Mesenteric fat pad (tissue), 1 donor: ENCODE results near the gene ARHGEF12. TPM values are rescaled to one million over a fixed set of nuclear protein-coding genes. Genes with fewer than 3 reads are reported as not detected.
"Not testable (repeated sequence)": the region's sequence is repeated elsewhere in the genome, so short reads cannot be mapped to it uniquely, and the experiment has no call there.

Source experiments
- DNase-seq: peaks from one replicate; pipeline ENCODE4 v3.0.0-alpha.2; 2020; ENCODE audit warnings: low spot score
- total RNA-seq: library from RNA; stranded (reverse); fragmentation: NEBNext Ultra II Directional; extraction: Animal tissue kit (Norgen Biotek cat#: 25700); gene quantifications from one replicate; pipeline ENCODE4 v1.2.1, GENCODE V29; 2021
- donor health status: DM: yes; HTN: yes; CAD: no.

The ARHGEF12 gene
- total RNA-seq, 1 donor from 2014 or later: 75.5 TPM

- no peak for DNase-seq
Observed at GRCh38 chr11:120473503-120473902, 137.3 kb downstream of the ARHGEF12 start.

DNA sequence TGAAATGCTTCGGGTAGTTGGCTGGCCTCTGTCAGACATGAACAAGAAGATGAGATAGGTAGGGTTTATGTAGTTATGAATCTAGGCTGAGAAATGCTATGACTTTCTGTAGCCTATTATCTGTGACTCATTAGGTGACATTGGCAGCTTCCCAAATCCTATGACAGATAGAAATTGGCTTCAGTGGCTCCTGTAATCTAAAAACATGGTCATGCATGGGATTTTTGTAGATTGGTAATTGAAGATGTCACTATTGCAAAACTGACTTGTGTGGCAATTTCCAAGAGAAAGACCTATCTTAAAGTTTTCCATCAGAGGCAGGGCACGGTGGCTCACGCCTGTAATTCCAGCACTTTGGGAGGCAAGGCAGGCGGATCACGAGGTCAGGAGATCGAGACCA is 145.9 kb downstream of the ARHGEF12 start:
- no peak for DNase-seq

DNA sequence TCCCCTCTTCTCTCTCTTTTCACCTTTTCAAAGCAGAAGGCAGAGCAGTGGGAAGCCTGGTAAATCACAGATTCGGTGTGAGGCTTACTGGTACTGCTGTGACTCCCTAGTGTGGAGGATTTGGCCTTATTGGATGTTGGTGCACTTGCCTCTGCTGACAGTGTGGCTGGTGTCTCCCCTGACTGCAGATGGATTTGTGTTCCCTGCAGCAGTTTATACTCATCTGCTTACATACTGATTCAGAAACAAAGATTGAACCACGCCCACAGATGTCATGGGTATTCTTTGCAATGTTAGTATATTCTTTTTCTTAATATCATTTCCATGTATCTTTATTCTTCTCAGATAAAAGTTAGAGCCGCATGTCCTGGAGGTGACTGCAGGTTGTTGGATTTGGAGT is 148.5 kb downstream of the ARHGEF12 start:
- no peak for DNase-seq

DNA sequence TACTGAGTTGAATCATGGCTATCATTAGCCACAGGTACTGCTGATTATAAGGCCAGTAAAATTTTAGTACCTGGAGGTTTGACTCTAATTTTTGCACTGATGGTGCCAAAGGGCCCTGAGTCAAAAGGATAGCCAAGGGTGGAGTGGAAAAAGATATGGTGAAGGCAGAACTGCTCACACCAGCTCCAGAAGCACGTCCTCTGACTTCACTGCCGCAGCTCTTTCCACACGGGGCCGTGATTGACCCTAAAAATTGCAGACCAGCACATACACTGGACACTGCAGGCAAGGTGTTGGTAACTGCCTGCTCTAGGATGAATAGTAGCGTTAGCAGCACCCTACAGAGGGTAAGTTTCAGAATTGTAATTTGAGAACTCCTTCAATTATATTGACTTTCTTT is 149.9 kb downstream of the ARHGEF12 start:
- DNase-seq: no peak

DNA sequence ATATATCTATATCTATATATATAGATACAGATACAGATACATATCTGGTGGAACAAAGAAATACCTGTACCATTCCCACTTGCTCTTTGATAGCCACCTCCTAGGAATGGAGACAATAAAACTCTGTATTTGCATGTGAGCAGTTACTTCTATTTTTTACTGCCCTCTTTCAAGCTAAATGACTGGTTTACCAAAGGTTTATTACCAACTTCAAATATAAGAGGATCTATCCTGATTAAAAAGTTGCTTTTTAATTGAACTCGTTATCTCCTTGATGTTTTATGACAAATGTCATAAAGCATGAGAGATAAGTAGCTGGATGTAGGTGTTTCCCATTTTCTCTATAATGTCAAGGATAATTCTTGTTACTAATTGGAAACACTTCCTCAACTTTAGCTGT is 153.6 kb downstream of the ARHGEF12 start:
- DNase-seq: no peak

GRCh38 chr11:120492486-120492885 is 156.3 kb downstream of the ARHGEF12 start:
- no peak for DNase-seq

GRCh38 chr11:120494595-120494994 is 158.4 kb downstream of the ARHGEF12 start:
- no peak for DNase-seq

DNA sequence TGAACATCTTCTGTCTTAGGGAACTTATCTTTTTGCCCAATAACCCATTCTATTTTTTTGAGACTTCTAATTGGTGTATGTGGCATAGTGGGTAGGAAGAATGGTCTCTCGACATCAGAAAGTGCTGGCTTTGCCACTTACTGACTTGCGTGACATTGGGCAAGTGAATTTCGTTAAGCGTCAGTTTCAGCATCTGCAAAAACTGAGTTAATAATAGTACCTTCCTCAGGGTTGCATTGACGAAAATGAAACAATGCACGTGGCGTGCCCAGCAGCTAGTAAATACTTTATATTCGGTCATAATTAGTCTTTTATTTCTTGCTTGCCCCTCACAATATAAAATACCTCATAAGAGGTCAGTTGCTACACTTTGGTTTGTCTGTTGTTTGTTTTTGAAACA is 162.9 kb downstream of the ARHGEF12 start:
- no peak for DNase-seq

DNA sequence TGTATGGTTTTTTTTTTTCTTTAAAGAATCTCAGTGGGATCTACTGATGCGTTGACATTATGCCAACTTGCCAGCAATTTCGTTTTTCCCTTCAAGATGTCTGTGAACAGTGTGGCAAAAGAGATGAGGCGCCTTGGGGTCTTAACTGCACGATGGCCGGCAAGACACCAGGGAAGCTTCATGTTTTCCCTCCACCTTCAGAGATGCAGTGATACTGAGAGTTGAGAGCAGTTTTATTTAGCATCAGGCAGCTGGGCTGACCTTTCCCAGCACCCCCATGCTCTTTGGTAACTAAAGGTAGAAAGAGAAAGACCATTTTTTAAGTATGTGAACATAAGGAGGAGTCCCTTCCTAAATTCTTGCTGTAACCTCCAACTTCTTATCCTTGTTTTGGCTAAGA is 163.6 kb downstream of the ARHGEF12 start:
- DNase-seq: no peak

DNA sequence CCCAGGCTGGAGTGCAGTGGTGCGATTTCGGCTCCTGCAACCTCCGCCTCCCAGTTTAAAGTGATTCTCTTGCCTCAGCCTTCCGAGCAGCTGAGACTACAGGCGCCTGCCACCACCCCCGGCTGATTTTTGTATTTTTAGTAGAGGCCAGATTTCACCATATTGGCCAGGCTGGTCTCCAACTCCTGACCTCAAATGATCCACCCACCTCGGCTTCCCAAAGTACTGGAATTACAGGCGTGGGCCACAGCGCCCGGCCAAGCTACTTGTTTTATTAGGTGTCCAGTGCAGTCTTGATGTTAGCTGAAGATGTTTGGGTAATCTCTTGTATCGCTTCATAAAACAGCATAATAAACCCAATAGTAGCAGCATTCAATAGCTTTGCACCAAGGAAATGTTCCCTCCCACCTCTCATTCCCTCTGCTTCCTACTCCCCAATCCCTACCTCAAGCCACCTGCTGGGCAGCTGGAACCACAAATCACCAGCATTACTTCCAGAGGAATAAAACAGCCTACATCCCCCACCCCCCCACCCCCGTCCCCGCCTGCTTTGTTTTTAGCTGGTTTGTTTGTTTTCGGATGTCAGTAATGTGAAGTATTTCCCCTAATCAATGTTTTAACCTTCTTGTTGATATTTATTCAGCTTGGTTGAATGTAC is 164.3 kb downstream of the ARHGEF12 start:
- DNase-seq: no peak

DNA sequence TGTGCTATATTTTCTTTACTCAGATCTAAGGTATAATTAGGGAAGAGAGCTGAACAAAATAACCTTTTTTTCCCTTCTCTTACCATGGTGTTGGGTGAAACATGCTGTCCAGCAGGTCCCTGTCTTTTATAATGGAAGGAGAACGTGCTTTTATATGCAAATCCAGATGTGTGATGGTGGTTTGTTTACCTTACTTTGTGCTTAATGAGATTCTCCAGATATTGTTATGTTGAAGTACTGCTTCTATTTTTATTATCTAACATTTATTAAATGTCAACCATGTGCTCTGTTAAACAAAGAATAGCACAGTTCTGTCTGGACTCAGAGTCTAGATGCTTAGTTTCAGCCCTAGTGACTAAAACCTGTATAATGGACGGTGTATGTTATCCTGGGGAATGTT is 165.2 kb downstream of the ARHGEF12 start:
- DNase-seq: no peak

GRCh38 chr11:120501976-120502755 is 166.0 kb downstream of the ARHGEF12 start:
- DNase-seq: no peak

DNA sequence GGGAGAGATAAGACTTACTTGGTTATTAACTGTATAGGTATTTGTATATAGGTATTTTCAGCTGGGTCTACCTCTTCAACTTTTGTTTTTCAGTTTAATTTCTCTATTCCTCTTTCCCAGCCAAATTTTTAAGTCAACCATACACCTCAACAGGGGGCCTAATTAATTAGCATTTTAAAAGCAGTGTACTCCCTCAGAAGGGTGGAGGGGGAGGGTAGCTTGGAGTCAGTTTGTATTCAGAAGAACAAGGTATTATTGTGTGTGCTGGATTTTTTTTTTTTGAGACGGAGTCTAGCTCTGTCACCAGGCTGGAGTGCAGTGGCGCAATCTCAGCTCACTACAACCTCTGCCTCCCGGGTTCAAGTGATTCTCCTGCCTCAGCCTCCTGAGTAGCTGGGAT is 167.3 kb downstream of the ARHGEF12 start:
- not testable (repeated sequence) for DNase-seq

DNA sequence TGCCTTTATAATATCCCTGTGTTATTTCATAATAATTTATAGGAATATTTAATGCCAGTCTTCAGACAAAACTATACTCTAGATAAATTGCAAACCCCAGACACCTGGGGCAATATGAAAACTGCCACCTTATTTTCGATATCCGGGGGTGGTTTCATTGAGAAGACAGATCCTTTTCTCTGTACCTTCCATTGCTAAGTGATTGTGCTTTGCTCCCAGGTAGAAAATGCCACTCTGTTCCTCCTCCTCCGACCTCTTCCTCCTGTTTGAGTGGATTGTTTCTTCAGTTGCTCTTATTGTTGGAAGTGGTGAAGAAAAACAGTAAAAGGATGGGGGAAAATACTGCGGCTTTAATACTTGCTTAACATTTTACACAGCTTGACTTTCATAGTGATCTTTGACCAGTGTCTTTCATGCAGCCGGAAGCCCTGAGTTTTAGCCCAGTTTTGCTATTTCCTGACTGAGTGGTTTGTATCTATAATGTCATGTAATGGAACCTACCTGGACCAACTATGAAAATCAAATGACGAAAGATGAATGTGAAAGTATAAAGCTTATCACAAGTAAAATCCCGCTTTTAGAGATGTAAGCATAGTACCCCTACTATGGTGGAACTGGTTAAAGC is 169.7 kb downstream of the ARHGEF12 start:
- no peak for DNase-seq

- peak; percentile 77 for DNase-seq
Observed at GRCh38 chr11:120509346-120510053, 173.3 kb downstream of the ARHGEF12 start.

DNA sequence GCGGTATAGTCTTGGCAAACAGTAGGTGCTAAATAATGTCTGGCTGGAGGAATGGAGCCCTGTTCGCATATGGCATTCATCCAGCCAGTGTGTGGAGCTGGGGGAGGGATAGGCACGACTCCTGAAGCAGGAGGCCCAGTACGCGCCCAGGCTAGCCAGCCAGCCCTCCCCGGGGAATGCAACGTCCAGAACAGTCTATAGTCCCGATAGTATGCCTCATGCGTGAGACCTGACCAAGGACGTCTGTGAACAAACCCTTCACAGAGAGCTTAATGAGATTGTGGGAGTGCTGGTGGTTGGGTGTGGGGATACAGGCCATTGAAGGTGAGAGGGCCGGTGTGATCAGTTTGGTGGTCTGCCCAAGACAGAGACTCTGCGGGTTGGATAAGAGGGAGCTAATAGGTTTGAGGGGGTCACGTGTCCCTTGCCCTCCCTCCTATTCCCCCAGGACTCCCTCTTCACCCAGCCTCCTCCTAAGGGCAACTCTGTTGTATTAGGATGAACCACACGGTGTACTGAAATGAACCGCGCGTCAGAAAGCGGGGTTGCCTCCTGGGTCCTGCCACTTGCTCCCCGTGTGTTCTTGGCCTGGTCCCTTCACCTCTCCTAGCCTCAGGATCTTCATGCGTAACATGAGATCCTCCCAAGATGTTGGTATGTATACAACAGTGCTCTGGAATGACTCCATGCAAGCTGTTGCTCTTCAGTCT is 174.3 kb downstream of the ARHGEF12 start:
- peak; percentile 87 for DNase-seq

GRCh38 chr11:120511116-120511819 is 175.1 kb downstream of the ARHGEF12 start, which contains the start of gene GRIK4:
Gene GRIK4 (plus strand): TSS chr11:120511748. CDS start chr11:120660319, 148,571 bp downstream.
- peak; percentile 95 for DNase-seq

- DNase-seq: peak; percentile 83
Observed at GRCh38 chr11:120511820-120512738, 175.9 kb downstream of the ARHGEF12 start.

DNA sequence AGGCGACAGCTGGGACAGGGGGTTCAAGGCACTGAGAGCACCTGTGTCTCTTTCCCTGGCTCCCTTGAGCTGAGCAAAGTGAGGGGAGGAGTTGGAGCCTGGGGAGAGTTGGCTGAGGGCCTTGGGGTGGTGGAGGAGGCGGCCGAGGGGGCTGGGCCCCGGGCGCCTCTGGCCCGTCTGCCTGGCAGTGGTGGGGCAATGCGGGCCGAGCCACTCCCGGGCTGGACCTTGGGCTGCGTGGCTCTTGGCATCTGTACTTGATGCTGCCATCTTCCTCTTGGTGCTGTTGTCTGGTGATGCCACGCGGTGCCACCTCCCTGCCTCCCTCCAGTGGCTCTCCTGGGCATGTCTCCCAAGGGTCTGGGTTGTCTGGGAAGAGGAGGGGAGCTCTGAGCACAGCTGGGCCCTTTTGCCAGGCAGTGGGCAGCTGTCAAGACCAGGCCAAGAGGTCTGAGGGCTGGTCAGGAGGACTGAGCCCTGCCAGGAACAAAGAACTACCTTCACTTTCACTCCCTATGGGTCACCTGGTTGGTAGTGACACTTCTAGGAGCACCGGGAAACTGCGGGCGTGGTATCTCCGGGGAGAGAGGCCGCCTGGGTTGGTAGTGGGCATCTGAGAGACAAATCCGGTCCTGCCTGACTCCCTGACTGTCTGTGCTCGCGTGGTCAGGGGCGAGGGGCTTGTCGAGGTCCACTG is 176.7 kb downstream of the ARHGEF12 start:
- peak; percentile 83 for DNase-seq
